B cell (primary cell): ENCODE results near the gene WASF1.

Experiments
- CTCF ChIP-seq: fragments of 200-600 bp; IDR thresholded peaks from one replicate; pipeline ENCODE4 v1.8.0; 2022; ENCODE audit warnings: antibody characterized with exemption, mild to moderate bottlenecking
- EZH2 ChIP-seq: IDR thresholded peaks from 2 replicates; pipeline ENCODE4 v1.6.1; 2012; ENCODE audit warnings: borderline replicate concordance, low read depth, mild to moderate bottlenecking, moderate library complexity, low read length; ENCODE audit not compliant: insufficient read depth, poor library complexity, severe bottlenecking

DNA sequence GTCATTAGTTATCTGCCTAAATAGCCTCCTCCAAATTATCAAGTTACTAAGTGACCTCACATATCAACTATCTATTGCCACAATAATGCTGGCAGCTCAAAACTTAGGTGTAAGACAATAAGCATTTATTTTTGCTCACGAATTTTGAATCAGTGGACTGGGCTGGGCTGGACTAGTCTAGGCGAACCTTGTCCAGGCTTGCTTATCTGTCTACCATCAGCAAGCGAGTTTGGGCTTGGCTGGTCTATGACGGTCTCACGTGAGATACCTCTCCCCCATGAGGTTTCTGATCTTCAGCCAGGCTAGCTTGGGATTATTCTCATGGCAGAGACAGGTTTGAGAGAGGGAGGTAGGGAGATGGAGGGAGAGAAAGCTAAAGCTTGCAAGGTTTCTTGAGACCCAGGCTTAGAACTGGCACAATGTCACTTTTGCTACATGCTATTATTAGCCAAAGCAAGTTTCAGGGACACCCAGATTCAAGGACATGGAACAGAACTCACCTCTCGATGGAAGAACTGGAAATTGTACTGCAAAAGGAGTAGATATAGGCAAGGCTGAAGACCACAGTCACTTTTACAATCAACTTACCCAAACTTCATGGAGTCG is 80.9 kb downstream of the WASF1 start:
- TF ChIP-seq CTCF (no peak), EZH2 (no peak)
